K562 (cell line): Measurements from ENCODE around the gene NCR1. TPM values are rescaled to one million over a fixed set of nuclear protein-coding genes. Genes with fewer than 3 reads are reported as not detected.

Source experiments
- ATF6 ChIP-seq: sonication (generic); formaldehyde crosslinking; IDR thresholded peaks from 2 replicates; pipeline ENCODE4 v1.4.0; 2020; ENCODE audit warnings: mild to moderate bottlenecking, missing genetic modification reagents
- CREB1 ChIP-seq, 2 experiments: sonication (generic) in 1 of 2; formaldehyde crosslinking in 1 of 2; IDR thresholded peaks; 2 replicates each; pipeline versions ENCODE4 v1.6.1 to v1.8.0; 2012 to 2022; ENCODE audit warnings: inconsistent platforms in 1 of 2, mild to moderate bottlenecking in 1 of 2, missing genetic modification reagents in 1 of 2, moderate library complexity in 1 of 2
- CTBP1 ChIP-seq: fragments of 450-650 bp; IDR thresholded peaks from 2 replicates; pipeline ENCODE4 v1.6.1; 2016; ENCODE audit warnings: borderline replicate concordance
- E2F6 ChIP-seq, 2 experiments: IDR thresholded peaks; 2 replicates each; pipeline ENCODE4 v1.6.1; 2011; ENCODE audit warnings: borderline replicate concordance in 1 of 2, control low read depth in 1 of 2, low read depth in 1 of 2, low read length in 1 of 2, mild to moderate bottlenecking in 1 of 2, mixed read lengths in 1 of 2, moderate library complexity in 1 of 2; ENCODE audit not compliant: insufficient read depth in 1 of 2, insufficient read length in 1 of 2, poor library complexity in 1 of 2, severe bottlenecking in 1 of 2; ENCODE audit errors: extremely low read depth in 1 of 2
- EGR1 ChIP-seq: fragments of 450-650 bp; conservative IDR thresholded peaks from 2 replicates; pipeline ENCODE4 v1.6.1; 2017; ENCODE audit warnings: mild to moderate bottlenecking
- FOXP1 ChIP-seq: sonication (generic); formaldehyde crosslinking; IDR thresholded peaks from 2 replicates; pipeline ENCODE4 v1.8.0; 2022; ENCODE audit warnings: mild to moderate bottlenecking, missing genetic modification reagents
- GTF2E2 ChIP-seq: fragments of 200-800 bp; sonication (Bioruptor generic); IDR thresholded peaks from 2 replicates; pipeline ENCODE4 v1.6.1; 2016; ENCODE audit warnings: missing genetic modification characterization, missing compliant biosample characterization
- HCFC1 ChIP-seq: IDR thresholded peaks from 2 replicates; pipeline ENCODE4 v1.6.1; 2012; ENCODE audit warnings: low read depth, low read length, improper control_type of control experiment
- HOXB6 ChIP-seq: fragments of 250-450 bp; sonication (Bioruptor Pico); IDR thresholded peaks from 2 replicates; pipeline ENCODE4 v1.5.1; 2022; ENCODE audit warnings: mild to moderate bottlenecking, borderline replicate concordance
- MCM7 ChIP-seq, 2 experiments: fragments of 450-650 bp; IDR thresholded peaks; 2 replicates each; pipeline ENCODE4 v1.6.1; 2016 to 2018
- NR3C1 ChIP-seq: sonication (generic); formaldehyde crosslinking; IDR thresholded peaks from 2 replicates; pipeline ENCODE4 v1.8.1; 2022; ENCODE audit warnings: missing genetic modification reagents
- RBM22 ChIP-seq: fragments of 200-400 bp; formaldehyde crosslinking; IDR thresholded peaks from 2 replicates; pipeline ENCODE4 v1.6.1; 2018; ENCODE audit warnings: low read length, low read depth; ENCODE audit not compliant: poor library complexity, severe bottlenecking
- SIRT6 ChIP-seq: IDR thresholded peaks from one replicate; pipeline ENCODE4 v1.6.1; 2012; ENCODE audit warnings: low read depth, mild to moderate bottlenecking, control low read depth, inconsistent platforms, low read length, moderate library complexity
- SRSF3 ChIP-seq: fragments of 200-400 bp; formaldehyde crosslinking; IDR thresholded peaks from 2 replicates; pipeline ENCODE4 v1.6.1; 2016; ENCODE audit warnings: mild to moderate bottlenecking, low read length, moderate library complexity; ENCODE audit not compliant: insufficient read depth
- ZFP30 ChIP-seq: fragments of 250-450 bp; sonication (Bioruptor Pico); IDR thresholded peaks from 2 replicates; pipeline ENCODE4 v1.8.0; 2022; ENCODE audit warnings: moderate library complexity, mild to moderate bottlenecking, inconsistent platforms, borderline replicate concordance
- ZNF175 ChIP-seq: fragments of 200-800 bp; sonication (Bioruptor generic); IDR thresholded peaks from 2 replicates; pipeline ENCODE4 v1.6.1; 2016; ENCODE audit warnings: low read depth, mild to moderate bottlenecking, missing genetic modification characterization, missing compliant biosample characterization
- ZNF511 ChIP-seq: sonication (generic); formaldehyde crosslinking; IDR thresholded peaks from 2 replicates; pipeline ENCODE4 v1.8.0; 2022; ENCODE audit warnings: mild to moderate bottlenecking, missing genetic modification reagents
- ZNF592 ChIP-seq: fragments of 450-650 bp; IDR thresholded peaks from 2 replicates; pipeline ENCODE4 v1.6.1; 2017; ENCODE audit warnings: antibody characterized with exemption, mild to moderate bottlenecking
- ZNF668 ChIP-seq: fragments of 250-450 bp; sonication (Bioruptor Pico); IDR thresholded peaks from 2 replicates; pipeline ENCODE4 v1.8.0; 2022; ENCODE audit warnings: mild to moderate bottlenecking, inconsistent platforms
- ZNF696 ChIP-seq: fragments of 250-450 bp; sonication (Bioruptor Pico); conservative IDR thresholded peaks from 2 replicates; pipeline ENCODE4 v1.4.0; 2020; ENCODE audit warnings: mild to moderate bottlenecking, moderate library complexity
- polyA plus RNA-seq, 8 experiments: library from polyadenylated mRNA; depleted of rRNA in 4 of 8; stranded (reverse) in 5 of 8; unstranded in 3 of 8; fragments of >200 nt; fragmentation: Nextera tagmentation in 2 of 8; fragmentation: Illumina TruSeq in 1 of 8; extraction: Ambion mirVana in 2 of 8; extraction: Trizol in 1 of 8; gene quantifications; 2 replicates each; pipeline versions ENCODE4 v1.2.1 to v1.2.3, GENCODE V29; 2011 to 2014; ENCODE audit warnings: inconsistent platforms in 1 of 8, missing spikeins in 1 of 8
- total RNA-seq, 7 experiments: library from RNA; depleted of rRNA in 6 of 7; stranded (reverse); fragments of >200 nt in 6 of 7; fragmentation: Illumina TruSeq in 2 of 7; extraction: Trizol in 2 of 7; gene quantifications; 2 replicates each; pipeline versions ENCODE4 v1.2.1 to v1.2.3, GENCODE V29; 2011 to 2021; ENCODE audit warnings: low replicate concordance in 1 of 7

The NCR1 gene
- total and polyA plus RNA-seq, 9 of the 15 experiments (the other 6 are each of a cell fraction or from before 2014, with no cell fraction given): 0.25 to 3.1 (median 1.2) TPM

GRCh38 chr19:54905803-54906511, at the start of gene NCR1 (continued):
- no peak for TF ChIP-seq ZFP30 (CRISPR knock-in tag)
- TF ChIP-seq RBM22: no peak
- TF ChIP-seq MCM7 (IDR thresholded peaks at IDR 0.05): no peak
- no peak for TF ChIP-seq HCFC1
- no peak for TF ChIP-seq NR3C1 (CRISPR knock-in tag)
- no peak for TF ChIP-seq SRSF3
- no peak for TF ChIP-seq EGR1
- TF ChIP-seq HOXB6 (CRISPR knock-in tag): no peak
- no peak for TF ChIP-seq CREB1 (IDR thresholded peaks at IDR 0.05)
- no peak for TF ChIP-seq CREB1 (CRISPR knock-in tag; IDR thresholded peaks at IDR 0.05)
- no peak for TF ChIP-seq ZNF175 (CRISPR knock-in tag)
- no peak for TF ChIP-seq ZNF668 (CRISPR knock-in tag)
- TF ChIP-seq ZNF696 (CRISPR knock-in tag): no peak
- no peak for TF ChIP-seq FOXP1
- TF ChIP-seq ZNF592: no peak
- TF ChIP-seq CTBP1: 0 out of 2 replicates have a peak, but pooled peaks have one; percentile 10
- TF ChIP-seq ATF6 (CRISPR knock-in tag): no peak
- TF ChIP-seq SIRT6: no peak
- TF ChIP-seq ZNF511 (CRISPR knock-in tag): no peak
- no peak for TF ChIP-seq GTF2E2 (tag)
- TF ChIP-seq E2F6 (IDR thresholded peaks at IDR 0.05; ENCODE audit: borderline replicate concordance in 1 of 2, extremely low read depth in 1 of 2, insufficient read depth in 1 of 2, insufficient read length in 1 of 2, low read depth in 1 of 2, low read length in 1 of 2, poor library complexity in 1 of 2, severe bottlenecking in 1 of 2): no peak
